Mucosa of stomach (tissue), 1 donor: ENCODE measurements around the gene PHLDB2.
A peak's percentile ranks its signal among the peaks of the same experiment; 100 is the strongest.

Source experiments
- H3K27me3 ChIP-seq: one replicate; pipeline ENCODE4 v1.7.0; 2013; ENCODE audit warnings: mild to moderate bottlenecking, low read length; ENCODE audit not compliant: control insufficient read depth, insufficient read depth
- H3K36me3 ChIP-seq: one replicate; pipeline ENCODE4 v1.7.0; 2013; ENCODE audit warnings: low read length; ENCODE audit not compliant: control insufficient read depth, insufficient read depth
- H3K4me1 ChIP-seq: one replicate; pipeline ENCODE4 v1.7.0; 2013; ENCODE audit warnings: mild to moderate bottlenecking, low read length; ENCODE audit not compliant: control insufficient read depth, insufficient read depth
- H3K4me3 ChIP-seq: one replicate; pipeline ENCODE4 v1.7.0; 2013; ENCODE audit warnings: low read length
- H3K9ac ChIP-seq: one replicate; pipeline ENCODE4 v1.7.0; 2013; ENCODE audit warnings: mild to moderate bottlenecking, low read length, moderate library complexity
- H3K9me3 ChIP-seq: one replicate; pipeline ENCODE4 v1.7.0; 2013; ENCODE audit warnings: mild to moderate bottlenecking, low read length, moderate library complexity; ENCODE audit not compliant: control insufficient read depth
- donor health status: Pancreatic carcinoma.

PHLDB2 gene

GRCh38 chr3:111852540-111852939, 6.5 kb upstream of the PHLDB2 start:
- H3K4me1 ChIP-seq, result no peaks in the 10 kb centered on the region
- H3K36me3 ChIP-seq, result no peaks in the 10 kb centered on the region
- H3K9ac ChIP-seq, result no peak overlapping the region
- no peaks in the 10 kb centered on the region for H3K27me3 ChIP-seq
- no peaks in the 10 kb centered on the region for H3K9me3 ChIP-seq
- H3K4me3 ChIP-seq, result no peak overlapping the region

DNA sequence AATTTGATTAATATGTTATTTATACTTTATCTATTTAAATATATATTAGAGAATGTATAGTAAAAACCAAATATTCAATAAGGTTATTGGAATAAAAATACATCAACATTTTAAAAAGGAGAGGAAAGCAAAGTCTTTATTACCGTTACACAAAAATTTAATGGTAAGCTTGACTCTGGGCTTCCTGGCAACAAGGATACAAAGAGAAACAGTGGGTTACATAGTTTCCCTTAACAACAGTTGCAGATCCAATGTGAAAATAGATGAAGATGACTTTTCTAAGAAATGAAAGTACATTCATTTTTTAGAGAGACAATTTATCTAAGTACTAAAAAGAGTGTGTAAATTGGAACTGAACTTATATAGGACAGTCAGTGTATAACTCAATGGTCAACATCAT, 6.0 kb upstream of the PHLDB2 start:
- H3K36me3 ChIP-seq, result no peaks in the 10 kb centered on the region
- H3K4me1 ChIP-seq, result no peaks in the 10 kb centered on the region
- no peaks in the 10 kb centered on the region for H3K9me3 ChIP-seq
- no peak overlapping the region for H3K9ac ChIP-seq
- H3K4me3 ChIP-seq, result no peak overlapping the region
- H3K27me3 ChIP-seq, result no peaks in the 10 kb centered on the region

DNA sequence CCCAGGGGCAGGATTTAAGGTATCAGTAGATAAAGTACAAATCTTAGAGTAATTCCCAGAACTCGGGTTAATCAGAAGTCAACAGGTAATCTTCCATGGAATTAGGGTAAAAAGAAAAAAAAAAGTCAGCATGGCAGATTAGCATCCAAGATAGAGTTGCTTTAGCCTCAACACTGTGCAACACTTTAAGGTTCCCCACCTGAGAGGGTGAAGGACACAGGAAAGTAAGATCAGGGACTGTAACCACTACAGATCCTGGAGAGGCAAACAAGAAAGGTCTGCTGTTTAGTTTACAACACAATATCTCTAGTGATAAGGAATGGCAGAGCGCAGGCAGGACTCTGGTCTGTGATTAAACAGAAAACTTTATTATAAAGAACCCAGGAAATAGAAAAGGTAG, 4.1 kb upstream of the PHLDB2 start:
- H3K9me3 ChIP-seq, result no peaks in the 10 kb centered on the region
- H3K4me3 ChIP-seq, result no peak overlapping the region
- no peaks in the 10 kb centered on the region for H3K4me1 ChIP-seq
- H3K36me3 ChIP-seq, result no peaks in the 10 kb centered on the region
- peaks cover 3% of the 10 kb centered on the region for H3K27me3 ChIP-seq
- H3K9ac ChIP-seq, result no peak overlapping the region

GRCh38 chr3:111856501-111856900, 2.6 kb upstream of the PHLDB2 start:
- Histone ChIP-seq H3K4me3 (no peak overlapping the region), H3K4me1 (no peaks in the 10 kb centered on the region), H3K27me3 (peaks cover 3% of the 10 kb centered on the region), H3K36me3 (no peaks in the 10 kb centered on the region), H3K9me3 (no peaks in the 10 kb centered on the region), H3K9ac (no peak overlapping the region)

- no peaks in the 10 kb centered on the region for H3K9me3 ChIP-seq
- H3K27me3 ChIP-seq, result peaks cover 3% of the 10 kb centered on the region
- no peaks in the 10 kb centered on the region for H3K36me3 ChIP-seq
- no peak overlapping the region for H3K4me3 ChIP-seq
- peaks cover 3% of the 10 kb centered on the region for H3K4me1 ChIP-seq
- no peak overlapping the region for H3K9ac ChIP-seq
Observed at GRCh38 chr3:111857474-111857873, 1.6 kb upstream of the PHLDB2 start.

- Histone ChIP-seq H3K9me3 (no peaks in the 10 kb centered on the region), H3K4me3 (peak overlapping the region; percentile 10), H3K9ac (peak overlapping the region; percentile 78), H3K4me1 (peaks cover 4% of the 10 kb centered on the region), H3K36me3 (no peaks in the 10 kb centered on the region), H3K27me3 (peaks cover 3% of the 10 kb centered on the region)
Observed at GRCh38 chr3:111858642-111859041, 423 bp upstream of the PHLDB2 start.

- peaks cover 3% of the 10 kb centered on the region for H3K27me3 ChIP-seq
- no peaks in the 10 kb centered on the region for H3K9me3 ChIP-seq
- peak overlapping the region; percentile 40 for H3K4me3 ChIP-seq
- no peaks in the 10 kb centered on the region for H3K36me3 ChIP-seq
- peak overlapping the region; percentile 78 for H3K9ac ChIP-seq
- H3K4me1 ChIP-seq, result peaks cover 16% of the 10 kb centered on the region
Observed at GRCh38 chr3:111859974-111860859, 1.2 kb downstream of the PHLDB2 start.

DNA sequence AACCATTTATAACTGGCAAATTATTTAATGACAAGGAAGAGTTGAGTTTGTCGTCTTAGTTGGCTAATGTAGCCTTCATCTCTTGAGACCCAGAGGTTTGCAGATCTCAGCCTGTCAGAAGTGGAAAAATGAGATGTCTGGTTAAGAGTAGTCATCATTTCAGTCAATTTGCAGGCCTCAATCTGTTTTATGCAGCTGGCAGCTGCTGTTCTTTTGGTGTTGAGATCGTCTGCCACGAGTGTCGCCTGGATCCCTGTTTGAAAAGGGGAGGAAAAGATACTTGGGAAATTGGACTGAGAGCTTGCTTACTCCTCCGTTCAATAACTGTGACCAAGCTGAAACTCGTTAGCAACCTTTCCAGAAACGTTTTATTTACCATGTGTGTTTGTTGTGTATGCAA, 2.3 kb downstream of the PHLDB2 start:
- Histone ChIP-seq H3K4me1 (peaks cover 21% of the 10 kb centered on the region), H3K36me3 (no peaks in the 10 kb centered on the region), H3K27me3 (peaks cover 3% of the 10 kb centered on the region), H3K9me3 (no peaks in the 10 kb centered on the region), H3K9ac (peak overlapping the region; percentile 5), H3K4me3 (no peak overlapping the region)

GRCh38 chr3:111862415-111862814, 3.4 kb downstream of the PHLDB2 start:
- Histone ChIP-seq H3K4me1 (peaks cover 21% of the 10 kb centered on the region), H3K4me3 (no peak overlapping the region), H3K36me3 (no peaks in the 10 kb centered on the region), H3K9me3 (no peaks in the 10 kb centered on the region), H3K9ac (no peak overlapping the region), H3K27me3 (peaks cover 3% of the 10 kb centered on the region)

- H3K9me3 ChIP-seq, result no peaks in the 10 kb centered on the region
- H3K36me3 ChIP-seq, result no peaks in the 10 kb centered on the region
- H3K27me3 ChIP-seq, result peaks cover 3% of the 10 kb centered on the region
- no peak overlapping the region for H3K9ac ChIP-seq
- H3K4me3 ChIP-seq, result no peak overlapping the region
- H3K4me1 ChIP-seq, result peaks cover 21% of the 10 kb centered on the region
Observed at GRCh38 chr3:111862974-111863373, 3.9 kb downstream of the PHLDB2 start.

- Histone ChIP-seq H3K9me3 (no peaks in the 10 kb centered on the region), H3K36me3 (no peaks in the 10 kb centered on the region), H3K4me1 (peaks cover 21% of the 10 kb centered on the region), H3K4me3 (no peak overlapping the region), H3K27me3 (no peaks in the 10 kb centered on the region), H3K9ac (no peak overlapping the region)
Observed at GRCh38 chr3:111863942-111864694, 5.1 kb downstream of the PHLDB2 start.
